ENCODE measurements around the gene TGFBR3.
"Not testable (repeated sequence)": the region's sequence is repeated elsewhere in the genome, so short reads cannot be mapped to it uniquely, and the experiment has no call there.

The TGFBR3 gene

DNA sequence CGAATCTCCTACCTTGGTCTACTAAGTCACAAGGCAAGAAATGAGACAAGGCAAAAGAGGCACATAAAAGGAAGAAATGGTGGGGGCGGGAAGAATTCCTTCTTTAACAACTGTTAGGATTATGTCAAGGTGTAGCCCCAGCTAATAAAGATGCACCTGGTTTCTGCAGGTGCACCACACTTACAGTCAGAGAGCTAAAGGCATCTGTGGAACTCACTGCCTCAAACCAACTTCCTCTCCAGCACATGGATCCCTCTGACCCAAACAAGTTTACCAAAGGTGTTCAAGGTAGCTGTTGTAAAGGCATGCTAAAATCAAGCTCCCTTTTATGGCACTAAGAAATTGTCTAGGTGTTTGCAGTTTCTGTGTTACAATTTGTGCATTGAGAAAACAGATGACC lies 38.1 kb downstream of the TGFBR3 start:
- DNase-seq (ENCODE audit: low read depth) = no peak

DNA sequence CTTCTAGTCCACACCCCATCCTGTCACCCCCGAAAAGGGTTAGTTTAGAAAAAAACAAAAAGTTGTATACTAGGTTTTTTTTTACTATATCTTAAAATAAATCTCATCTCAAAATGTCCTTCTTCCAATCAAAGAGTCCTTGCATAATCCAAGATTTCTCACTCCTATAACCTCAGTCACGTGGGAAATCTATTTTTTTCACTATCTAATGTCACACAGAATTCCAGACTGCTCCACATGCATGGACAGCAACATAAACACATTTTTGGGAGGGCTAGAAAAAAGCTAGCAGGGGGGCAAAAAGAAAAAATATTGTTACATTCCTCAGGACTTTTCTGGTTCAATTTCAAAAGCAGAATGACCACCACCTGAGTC lies 39.3 kb downstream of the TGFBR3 start:
- no peak for DNase-seq (ENCODE audit: low read depth)

DNA sequence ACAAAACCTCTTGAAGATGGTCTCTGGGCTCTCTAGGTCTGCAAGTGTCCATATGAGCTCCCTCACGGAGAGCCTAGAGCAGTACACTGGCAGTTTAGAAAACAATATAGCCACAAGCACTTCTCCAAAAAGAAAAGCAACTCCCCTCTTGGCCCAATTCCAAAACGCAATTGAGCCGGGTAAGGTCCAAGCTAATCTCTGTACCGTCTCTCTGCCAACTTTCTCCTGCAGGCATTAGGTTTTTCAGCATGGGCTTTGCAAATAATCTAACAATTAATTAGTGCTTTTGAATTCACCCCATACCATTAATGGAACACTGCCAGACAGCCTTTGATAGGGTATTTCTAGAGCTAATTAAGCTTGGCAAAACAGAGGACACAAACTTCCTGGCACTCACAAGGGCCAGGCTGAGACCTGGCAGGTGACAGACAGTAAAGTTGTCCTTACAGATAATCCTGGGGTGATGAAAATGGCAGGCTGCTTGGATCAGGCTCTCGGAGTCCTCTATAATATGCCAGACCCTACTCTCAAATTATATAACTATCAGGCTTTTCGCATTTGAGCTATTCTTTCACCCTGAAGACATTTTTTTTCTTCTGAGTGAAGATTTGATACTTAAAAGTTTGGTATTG lies 39.8 kb downstream of the TGFBR3 start:
- no peak for DNase-seq (ENCODE audit: low read depth)

DNA sequence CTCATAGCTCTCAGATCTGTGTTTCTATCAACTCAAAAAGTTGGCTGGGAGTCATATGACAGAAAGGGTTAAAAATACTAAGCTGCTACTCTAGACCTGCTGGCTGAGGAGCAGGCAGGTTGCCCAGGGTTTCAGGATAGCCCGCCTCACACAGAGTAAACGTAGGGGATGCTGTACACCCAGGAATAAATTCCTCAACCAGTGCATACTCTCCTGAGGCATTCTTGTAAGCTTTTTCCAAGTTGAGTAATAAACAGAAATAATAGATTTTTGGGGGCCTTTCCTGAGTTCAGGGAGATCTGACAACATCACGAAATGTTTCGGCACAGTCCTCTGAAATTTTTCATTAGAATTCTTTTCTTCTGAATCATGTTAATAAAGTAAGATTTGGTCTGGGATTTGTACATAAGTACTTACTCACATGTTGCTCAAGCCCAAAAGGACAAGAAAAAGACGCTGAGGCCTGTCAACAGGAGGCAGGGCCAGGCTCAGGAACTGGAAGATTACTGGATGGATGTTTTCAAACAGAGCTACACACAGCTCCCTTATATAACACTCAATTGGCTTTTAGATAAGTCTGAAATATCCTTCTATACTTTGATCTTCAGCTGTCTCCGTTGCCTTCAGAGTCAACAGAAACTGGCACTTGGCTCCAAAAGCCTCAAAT lies 41.0 kb downstream of the TGFBR3 start:
- DNase-seq (ENCODE audit: low read depth) = no peak

DNA sequence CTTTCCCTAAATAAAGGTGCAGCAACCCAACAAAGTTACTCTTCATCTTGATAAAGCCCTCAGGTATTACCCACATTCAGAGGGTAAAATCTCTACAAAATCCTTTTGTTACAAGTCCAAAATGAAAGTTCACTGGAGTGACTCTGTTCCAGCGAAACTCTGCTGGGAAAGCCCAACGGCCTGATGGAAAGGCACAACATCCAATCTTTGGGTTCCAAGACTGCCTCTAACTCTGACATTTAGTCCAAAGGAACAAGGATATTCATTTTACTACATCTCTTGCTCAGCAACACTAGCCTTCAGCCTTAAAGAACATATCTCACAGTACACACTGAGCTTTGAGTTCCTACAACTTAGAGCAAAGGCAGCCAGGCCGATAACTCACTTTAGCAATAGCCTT lies 42.1 kb downstream of the TGFBR3 start:
- no peak for DNase-seq (ENCODE audit: low read depth)

DNA sequence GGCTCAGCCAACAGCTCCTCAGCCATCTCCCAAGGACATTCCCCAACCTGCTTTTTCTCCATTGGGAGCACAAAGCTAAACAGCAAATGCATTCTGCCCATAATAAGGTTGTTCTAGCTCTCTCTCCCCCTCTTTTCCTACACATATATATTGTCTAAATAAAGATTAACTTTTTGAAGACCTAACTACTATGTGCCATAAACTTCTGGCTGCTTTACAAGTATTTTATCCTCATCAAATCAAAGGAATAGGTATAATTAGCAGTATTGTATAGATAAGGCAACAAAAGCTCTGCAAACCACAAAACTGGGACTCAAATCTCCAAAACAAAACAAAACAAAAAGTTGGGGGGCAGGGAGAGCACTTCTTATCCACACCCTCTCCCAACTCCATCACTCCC lies 43.4 kb downstream of the TGFBR3 start:
- DNase-seq (ENCODE audit: low read depth) = no peak

DNA sequence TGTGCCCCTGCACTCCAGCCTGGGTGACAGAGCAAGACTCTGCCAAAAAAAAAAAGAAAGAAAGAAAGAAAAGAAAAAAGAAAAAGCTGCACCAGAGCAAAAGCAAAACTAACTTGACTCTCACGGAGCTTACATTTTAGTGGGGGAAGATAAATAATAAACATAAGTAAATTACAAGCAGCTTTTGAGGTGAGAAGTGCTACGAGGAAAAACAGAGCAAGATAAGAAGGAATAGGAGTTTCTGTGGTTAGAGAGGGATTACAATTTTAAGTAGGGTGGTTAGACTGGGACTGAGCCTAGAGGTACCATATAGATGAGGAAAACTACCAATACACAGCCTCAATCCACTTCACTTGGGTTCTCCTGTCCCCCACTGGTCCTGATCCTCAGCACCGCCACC lies 43.9 kb downstream of the TGFBR3 start:
- DNase-seq (ENCODE audit: low read depth) = no peak

DNA sequence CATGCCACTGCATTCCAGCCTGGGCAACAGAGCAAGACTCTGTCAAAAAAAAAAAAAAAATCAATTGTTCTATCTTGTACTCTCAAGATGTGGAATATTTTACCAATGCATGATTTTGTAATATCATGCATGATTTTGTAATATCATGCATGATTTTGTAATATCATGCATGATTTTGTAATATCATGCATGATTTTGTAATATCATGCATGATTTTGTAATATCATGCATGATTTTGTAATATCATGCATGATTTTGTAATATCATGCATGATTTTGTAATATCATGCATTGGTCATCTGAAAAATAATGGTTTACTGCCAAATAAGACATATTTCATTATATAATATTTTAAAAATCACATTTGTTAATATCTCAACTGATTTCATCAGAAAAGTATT lies 45.7 kb downstream of the TGFBR3 start:
- not testable (repeated sequence) for DNase-seq (ENCODE audit: low read depth)

DNA sequence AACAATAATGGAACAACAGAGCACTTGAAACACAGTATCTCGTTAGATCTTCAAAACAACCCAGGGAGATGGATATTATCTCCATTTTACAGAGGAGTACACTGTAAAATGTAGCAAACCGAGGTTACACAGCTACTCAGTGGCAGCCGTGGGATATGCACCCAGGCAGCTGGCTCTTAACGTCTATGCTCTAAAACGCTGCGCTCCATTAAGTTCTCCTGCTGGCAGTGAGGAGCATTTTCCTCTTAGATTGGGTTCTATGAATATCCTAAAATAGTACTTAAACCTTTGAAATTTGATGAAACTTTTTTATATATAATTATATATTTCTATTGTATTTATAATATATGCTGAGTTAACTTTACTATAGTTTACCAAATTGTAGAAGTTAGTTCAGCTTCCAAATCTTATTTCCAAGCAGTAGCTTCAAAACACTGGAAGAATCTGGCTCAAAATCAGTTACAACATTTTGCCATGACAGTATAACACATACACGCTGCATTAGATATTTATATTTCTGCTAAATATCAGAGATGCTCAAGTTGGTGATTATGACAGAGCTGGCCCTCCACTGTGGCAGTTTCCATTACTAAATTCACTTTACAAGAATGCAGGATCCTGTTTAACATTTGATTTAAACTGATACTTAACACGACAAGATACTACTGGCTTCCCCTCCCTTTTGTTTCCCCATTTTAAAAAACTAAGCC lies 49.5 kb downstream of the TGFBR3 start:
- no peak for DNase-seq (ENCODE audit: low read depth)

DNA sequence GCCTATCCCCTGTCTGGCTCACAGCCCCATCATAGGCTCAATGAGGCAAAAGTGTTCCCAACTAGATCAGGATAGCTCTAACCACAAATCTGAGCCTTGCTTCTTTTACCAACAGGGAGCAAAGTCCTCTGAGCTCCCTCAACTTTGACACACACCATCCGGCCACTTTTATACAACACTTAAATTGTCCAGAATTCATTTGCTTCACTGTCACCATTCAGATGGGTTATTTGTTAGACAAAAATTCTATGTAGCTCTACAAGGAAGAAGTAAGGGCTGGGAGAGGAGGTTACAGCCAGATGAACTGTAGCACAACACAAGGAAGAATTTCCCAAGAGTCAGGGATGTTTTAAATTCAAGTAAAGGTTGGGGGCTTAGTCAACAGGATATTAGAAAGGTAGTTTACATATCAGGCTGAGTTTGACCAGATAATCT lies 50.8 kb downstream of the TGFBR3 start:
- DNase-seq (ENCODE audit: low read depth) = no peak

DNA sequence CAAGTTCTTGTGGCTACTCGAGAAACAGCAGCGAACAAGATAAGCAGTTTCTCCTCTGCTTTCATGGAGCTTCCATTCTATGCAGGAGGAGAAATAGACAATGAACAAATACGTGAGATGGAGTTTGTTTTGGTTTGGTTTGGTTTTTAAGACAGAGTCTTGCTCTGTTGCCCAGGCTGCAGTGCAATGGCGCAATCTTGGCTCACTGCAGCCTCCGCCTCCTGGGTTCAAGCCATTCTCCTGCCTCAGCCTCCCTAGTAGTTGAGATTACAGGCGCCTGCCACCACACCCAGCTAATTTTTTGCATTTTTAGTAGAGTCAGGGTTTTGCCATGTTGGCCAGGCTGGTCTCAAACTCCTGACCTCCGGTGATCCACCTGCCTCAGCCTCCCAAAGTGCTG lies 51.4 kb downstream of the TGFBR3 start:
- not testable (repeated sequence) for DNase-seq (ENCODE audit: low read depth)

DNA sequence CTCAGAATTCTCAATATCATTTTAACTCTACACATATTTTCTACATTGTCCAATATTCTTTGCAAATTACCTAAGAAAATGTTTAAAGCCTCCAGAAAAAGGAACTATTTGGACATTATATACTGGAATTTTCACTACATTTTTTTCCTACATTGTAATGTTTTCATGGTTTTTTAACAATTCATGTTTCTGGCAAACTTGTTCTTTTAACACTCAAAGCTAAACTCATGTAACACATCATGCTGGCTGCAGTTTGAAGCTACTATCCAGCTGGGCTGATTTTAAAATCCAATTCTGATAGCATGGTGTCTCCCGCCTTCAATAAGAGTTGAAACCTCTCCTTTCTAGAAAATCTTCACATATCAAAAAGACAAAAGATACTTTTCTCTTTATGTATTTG lies 52.0 kb downstream of the TGFBR3 start:
- DNase-seq (ENCODE audit: low read depth) = no peak

DNA sequence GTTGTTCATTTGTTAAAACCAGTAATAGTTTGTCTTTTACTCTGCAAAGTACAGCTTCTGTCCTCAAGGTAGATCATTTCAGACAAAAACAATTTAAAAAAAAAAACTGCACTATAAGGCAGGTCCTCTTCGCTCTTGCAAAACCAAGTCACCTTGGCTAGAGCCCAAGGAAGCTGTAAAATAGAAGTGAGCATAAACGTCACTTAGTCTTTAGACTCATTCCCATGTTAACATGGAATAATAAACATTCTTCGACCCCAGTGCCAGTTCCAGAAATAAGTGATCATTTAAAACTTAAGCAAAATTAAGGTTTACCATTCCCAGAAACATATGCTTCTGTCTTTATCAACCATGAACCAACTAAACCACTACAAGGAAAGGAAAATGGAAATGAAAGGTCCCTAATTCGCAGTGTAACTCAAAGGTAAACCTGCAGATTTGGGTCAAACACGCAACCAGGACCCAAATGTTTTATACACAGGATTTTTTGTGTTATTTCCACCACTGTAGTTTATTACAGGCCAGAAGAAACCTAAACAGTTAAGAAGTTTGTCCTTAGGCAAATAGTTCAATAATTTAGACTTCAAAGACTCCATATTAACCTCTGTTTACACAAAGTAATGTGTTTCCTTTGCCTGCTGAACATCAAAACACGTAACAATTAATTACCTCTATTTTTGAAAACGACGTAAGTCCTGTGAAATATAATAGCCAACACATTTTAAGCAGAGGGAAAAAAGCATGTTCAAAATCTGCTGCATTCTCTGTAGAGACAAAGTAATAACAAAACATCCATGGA lies 54.6 kb downstream of the TGFBR3 start:
- DNase-seq (ENCODE audit: low read depth) = no peak

DNA sequence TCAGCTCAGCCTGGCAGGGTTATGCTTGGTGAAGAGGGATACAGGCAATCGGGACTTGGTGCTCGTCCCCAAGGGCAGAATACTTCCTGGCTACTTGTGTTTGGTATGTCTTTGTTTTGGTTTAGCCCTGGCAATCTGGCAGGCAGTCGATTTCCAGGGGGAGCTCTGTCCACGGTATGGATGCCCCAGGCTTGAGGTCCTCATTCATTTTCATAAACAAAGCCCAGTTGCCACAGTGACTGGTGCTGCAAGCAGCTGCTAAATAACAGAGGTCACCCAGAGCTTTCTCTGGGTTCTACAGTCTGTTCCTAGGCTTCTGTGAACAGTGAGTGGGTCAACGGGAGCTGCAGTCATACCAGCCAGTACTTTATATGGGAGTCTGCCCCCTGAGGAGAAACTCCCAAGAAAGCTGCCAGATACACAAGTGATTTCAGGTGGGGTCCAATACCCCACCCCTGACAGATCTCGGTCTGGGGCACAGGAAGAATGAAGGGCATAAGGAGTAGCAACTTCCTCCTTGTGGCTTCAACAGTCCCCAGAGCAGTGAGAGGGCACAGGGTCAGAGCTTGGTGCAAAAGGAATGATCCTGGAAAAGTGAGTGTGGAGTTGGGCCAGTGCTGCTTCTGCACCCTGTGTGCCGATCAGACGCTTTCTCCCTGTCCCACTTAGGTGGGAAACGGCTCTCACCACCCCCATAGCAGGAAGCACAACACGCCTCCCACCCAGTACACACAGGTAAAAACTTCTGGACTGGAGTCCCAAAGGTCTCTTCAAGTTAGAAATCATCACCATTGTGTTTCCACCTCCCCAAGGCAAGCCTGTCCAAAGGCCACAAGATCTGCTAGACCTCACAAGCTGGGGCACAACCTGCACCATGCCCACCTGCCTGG lies 55.5 kb downstream of the TGFBR3 start:
- no peak for DNase-seq (ENCODE audit: low read depth)

DNA sequence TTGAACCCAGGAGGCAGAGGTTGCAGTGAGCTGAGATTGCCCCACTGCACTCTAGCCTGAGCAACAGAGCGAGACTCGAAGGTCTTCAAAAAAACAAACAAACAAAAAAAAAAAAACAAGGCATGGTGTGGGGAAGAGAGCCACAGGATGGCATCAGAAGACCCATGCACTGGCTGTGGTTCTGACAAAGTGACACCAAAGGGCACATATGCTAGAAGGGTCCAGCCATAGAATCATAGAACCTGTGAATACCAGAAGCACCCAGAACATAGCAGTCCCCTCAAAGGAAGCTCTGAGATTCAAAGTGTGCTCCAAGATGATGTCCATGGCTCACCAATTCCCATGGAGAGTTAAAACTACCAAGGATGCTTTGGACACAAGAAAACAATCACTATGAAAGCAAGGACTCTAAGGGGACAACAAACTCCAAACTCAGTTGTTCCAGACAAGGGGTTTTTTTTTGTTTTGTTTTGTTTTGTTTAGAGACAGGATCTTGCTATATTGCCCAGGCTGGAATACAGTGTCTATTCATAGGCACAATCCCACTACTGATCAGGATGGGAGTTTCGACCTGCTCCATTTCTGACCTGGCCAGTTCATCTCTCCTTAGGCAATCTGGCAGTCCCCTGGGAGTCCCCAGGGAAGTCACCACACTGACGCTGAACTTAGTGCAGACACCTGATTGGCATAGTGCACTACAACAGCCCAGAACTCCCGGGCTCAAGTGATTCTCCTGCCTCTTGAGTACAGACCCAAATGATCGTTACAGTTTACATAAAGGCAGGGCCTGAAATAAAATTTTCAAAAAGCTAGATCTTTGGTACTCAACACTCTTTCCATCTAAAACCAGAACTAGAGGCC lies 56.4 kb downstream of the TGFBR3 start:
- no peak for DNase-seq (ENCODE audit: low read depth)

DNA sequence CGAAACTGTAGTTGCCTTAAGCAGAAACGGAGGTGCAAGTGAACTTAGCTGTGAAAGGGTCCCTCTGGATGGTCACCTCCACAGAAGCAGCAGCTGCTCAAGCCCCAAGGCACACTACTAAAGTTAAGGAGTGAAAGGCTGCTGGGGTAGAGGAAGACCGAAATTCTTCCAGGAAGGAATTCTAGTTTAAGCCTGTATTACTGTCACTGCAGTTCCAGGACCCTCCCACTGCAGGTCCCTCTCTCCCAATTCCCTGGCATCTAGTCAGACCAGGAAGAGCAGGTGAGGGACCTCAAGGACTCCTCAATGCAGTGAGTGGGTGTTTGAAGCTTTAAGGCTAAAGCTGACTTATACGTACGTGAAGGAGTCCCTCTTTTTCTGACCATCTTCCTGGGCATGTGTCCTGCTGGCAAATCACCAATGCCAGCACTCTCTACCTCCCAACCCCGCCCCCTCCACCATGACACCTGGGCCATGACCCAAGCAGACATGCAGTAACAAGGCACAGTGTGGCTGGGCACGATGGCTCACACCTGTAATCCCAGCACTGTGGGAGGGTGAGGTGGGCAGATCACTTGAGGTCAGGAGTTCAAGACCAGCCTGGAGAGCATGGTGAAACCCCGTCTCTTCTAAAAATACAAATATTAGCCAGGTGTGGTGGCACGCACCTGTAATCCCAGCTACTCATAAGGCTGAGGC lies 57.2 kb downstream of the TGFBR3 start:
- no peak for DNase-seq (ENCODE audit: low read depth)

DNA sequence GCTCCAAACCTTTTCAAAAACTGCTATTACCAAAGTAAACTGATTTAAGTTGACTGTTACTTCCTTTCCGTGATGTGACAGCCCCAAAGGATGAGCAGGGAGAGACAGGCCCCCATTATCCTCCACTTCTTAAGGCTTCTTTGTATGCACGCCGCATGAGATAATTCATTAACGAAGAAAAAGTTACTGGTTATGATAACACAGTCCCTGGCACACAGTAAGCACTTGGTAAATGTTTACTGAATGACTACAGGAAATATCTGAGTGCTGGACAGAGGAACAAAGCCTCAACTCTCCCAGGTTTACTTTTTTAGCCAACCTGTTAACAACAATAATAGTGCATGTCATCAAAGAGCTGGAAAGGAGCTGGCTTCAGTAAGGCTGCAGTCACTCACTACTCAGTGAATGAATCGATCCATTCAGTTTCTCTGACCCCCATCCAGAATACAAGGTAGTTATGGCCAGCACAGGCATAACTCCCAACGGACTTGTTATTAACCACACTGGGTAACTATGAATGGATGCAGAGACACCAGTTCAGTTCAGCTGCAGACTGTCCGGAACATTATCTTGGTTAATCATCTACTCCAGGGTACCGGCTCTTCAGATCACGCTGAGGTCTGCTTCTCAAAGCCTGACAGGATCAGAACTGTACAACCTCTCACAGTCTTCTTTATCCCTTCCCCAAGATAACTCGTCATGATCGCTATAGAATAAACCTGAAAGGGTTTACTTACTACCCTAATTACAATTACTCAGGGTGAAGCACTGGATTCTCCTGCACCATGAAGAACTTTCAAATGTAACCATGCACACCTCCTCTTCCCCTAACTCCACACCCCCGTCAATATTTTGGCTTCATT lies 58.3 kb downstream of the TGFBR3 start:
- DNase-seq (ENCODE audit: low read depth) = no peak

DNA sequence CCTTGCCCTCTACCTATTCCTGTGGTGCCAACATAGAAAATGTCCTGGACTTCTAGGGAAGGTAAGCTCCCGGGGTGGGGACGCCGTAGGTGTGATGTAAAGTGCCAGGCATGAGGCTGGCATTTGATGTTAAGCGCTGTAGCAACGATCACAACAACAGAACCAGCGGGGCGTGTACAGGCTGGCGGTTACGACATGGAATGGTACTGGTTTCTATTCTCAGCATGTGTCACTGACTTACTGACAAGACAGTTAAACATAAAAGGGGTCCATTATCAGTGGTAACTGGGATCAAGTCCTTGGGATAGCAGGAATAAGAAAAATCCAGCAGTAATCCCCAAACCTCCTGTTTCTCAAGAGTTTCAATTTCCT lies 58.9 kb downstream of the TGFBR3 start:
- DNase-seq (ENCODE audit: low read depth) = no peak

DNA sequence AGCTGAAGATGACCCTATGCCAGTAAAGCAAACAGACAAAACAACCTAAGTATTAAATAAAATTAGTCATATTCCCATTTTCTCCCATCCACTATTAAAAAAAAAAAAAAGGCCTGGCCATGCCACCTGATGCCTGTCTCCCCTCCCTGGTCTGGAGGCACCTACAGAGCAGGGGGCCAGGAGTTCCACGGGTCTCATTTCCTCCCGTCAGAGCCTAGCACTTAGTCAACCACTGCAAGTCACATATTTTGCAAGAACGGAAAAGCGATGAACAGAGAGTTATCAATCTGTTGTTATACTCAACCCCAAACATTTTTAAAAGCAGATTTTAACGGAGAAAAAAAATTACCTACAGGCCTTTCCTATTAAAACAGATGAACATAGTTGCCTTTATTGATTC lies 59.3 kb downstream of the TGFBR3 start:
- DNase-seq (ENCODE audit: low read depth) = no peak
